Neutrophil (primary cell): Measurements from ENCODE around the gene C14orf119.
A peak's percentile ranks its signal among the peaks of the same experiment; 100 is the strongest.

Experiments
- H3K27ac ChIP-seq: fragments of 200-600 bp; sonication (generic); 2 replicates; pipeline ENCODE4 v1.5.1; 2016; ENCODE audit warnings: mild to moderate bottlenecking, moderate library complexity
- H3K27me3 ChIP-seq: fragments of 200-600 bp; sonication (generic); 2 replicates; pipeline ENCODE4 v1.6.0; 2016; ENCODE audit warnings: mild to moderate bottlenecking
- H3K36me3 ChIP-seq: fragments of 200-600 bp; sonication (generic); 2 replicates; pipeline ENCODE4 v1.5.1; 2017
- H3K4me1 ChIP-seq, 2 experiments: fragments of 200-600 bp in 1 of 2; sonication (generic) in 1 of 2; 1 replicate in 1 of 2; 2 replicates in 1 of 2; pipeline versions ENCODE4 v1.5.1 to v1.6.1; 2013 to 2016; ENCODE audit warnings: low read depth in 1 of 2, low read length in 1 of 2, mild to moderate bottlenecking in 1 of 2, moderate library complexity in 1 of 2; ENCODE audit not compliant: control insufficient read depth in 1 of 2, insufficient read depth in 1 of 2
- H3K4me3 ChIP-seq, 2 experiments: fragments of 200-600 bp in 1 of 2; sonication (generic) in 1 of 2; 1 replicate in 1 of 2; 2 replicates in 1 of 2; pipeline ENCODE4 v1.5.1; 2013 to 2016; ENCODE audit warnings: low read depth in 1 of 2, low read length in 1 of 2, mild to moderate bottlenecking in 1 of 2, moderate library complexity in 1 of 2
- H3K9me3 ChIP-seq: fragments of 200-600 bp; sonication (generic); 2 replicates; pipeline ENCODE4 v1.5.1; 2016
- CTCF ChIP-seq: fragments of 200-600 bp; sonication (generic); IDR thresholded peaks from 2 replicates; pipeline ENCODE4 v1.5.1; 2016; ENCODE audit warnings: antibody characterized with exemption

C14orf119 gene

GRCh38 chr14:23070262-23071129 is 24.8 kb upstream of the C14orf119 start:
- Histone ChIP-seq H3K27me3 (no peaks in the 10 kb centered on the region), H3K4me3 (peak overlapping the region in 1 of 2 experiments; percentile 30), H3K9me3 (no peaks in the 10 kb centered on the region), H3K4me1 (peaks cover 33 to 37% of the 10 kb centered on the region in 2 experiments), H3K36me3 (peaks cover 80% of the 10 kb centered on the region), H3K27ac (peak overlapping the region; percentile 66)
- TF ChIP-seq CTCF, result no peak

GRCh38 chr14:23071244-23071920 is 23.9 kb upstream of the C14orf119 start:
- Histone ChIP-seq H3K4me3 (peak overlapping the region; percentile 30 to 39), H3K27me3 (no peaks in the 10 kb centered on the region), H3K4me1 (peaks cover 33 to 37% of the 10 kb centered on the region in 2 experiments), H3K9me3 (no peaks in the 10 kb centered on the region), H3K27ac (peak overlapping the region; percentile 66), H3K36me3 (peaks cover 80% of the 10 kb centered on the region)
- TF ChIP-seq CTCF, result no peak

- Histone ChIP-seq H3K27me3 (no peaks in the 10 kb centered on the region), H3K4me1 (peaks cover 33 to 37% of the 10 kb centered on the region in 2 experiments), H3K36me3 (peaks cover 80% of the 10 kb centered on the region), H3K4me3 (no peak overlapping the region), H3K9me3 (no peaks in the 10 kb centered on the region), H3K27ac (peak overlapping the region; percentile 66)
- no peak for TF ChIP-seq CTCF
Measured at GRCh38 chr14:23071921-23072539, 23.3 kb upstream of the C14orf119 start.

- TF ChIP-seq CTCF, result no peak
- no peak overlapping the region for H3K4me3 ChIP-seq
- H3K9me3 ChIP-seq, result no peaks in the 10 kb centered on the region
- peaks cover 81% of the 10 kb centered on the region for H3K36me3 ChIP-seq
- H3K27me3 ChIP-seq, result no peaks in the 10 kb centered on the region
- no peak overlapping the region for H3K27ac ChIP-seq
- peaks cover 18 to 20% of the 10 kb centered on the region in 2 experiments for H3K4me1 ChIP-seq
Measured at GRCh38 chr14:23074906-23075305, 20.4 kb upstream of the C14orf119 start.

GRCh38 chr14:23076785-23077408 is 18.4 kb upstream of the C14orf119 start:
- no peaks in the 10 kb centered on the region for H3K27me3 ChIP-seq
- no peak overlapping the region for H3K4me3 ChIP-seq
- peak; percentile 16 for TF ChIP-seq CTCF
- no peak overlapping the region for H3K27ac ChIP-seq
- H3K4me1 ChIP-seq, result peaks cover 5 to 6% of the 10 kb centered on the region in 2 experiments
- no peaks in the 10 kb centered on the region for H3K9me3 ChIP-seq
- peaks cover 100% of the 10 kb centered on the region for H3K36me3 ChIP-seq
